ENCODE data around the gene CCNL1.
"Not testable (repeated sequence)": the region's sequence is repeated elsewhere in the genome, so short reads cannot be mapped to it uniquely, and the experiment has no call there.

CCNL1 gene

GRCh38 chr3:157107644-157108133, 52.3 kb downstream of the CCNL1 start:
- H3K27ac ChIP-seq (ENCODE audit: low read depth, low read length) = no peak overlapping the region

GRCh38 chr3:157107037-157107436, 52.9 kb downstream of the CCNL1 start:
- Histone ChIP-seq H3K4me1 (ENCODE audit: control insufficient read depth in 1 of 2, insufficient read depth in 2 of 2, low read length in 2 of 2) (peaks cover 6 to 15% of the 10 kb centered on the region in 2 donors), H3K27ac (ENCODE audit: low read depth, low read length) (no peak overlapping the region), H3K9ac (ENCODE audit: low read depth in 1 of 2, low read length in 2 of 2) (no peak overlapping the region)

More at GRCh38 chr3:157107644-157108133, 52.3 kb downstream of the CCNL1 start:
- Histone ChIP-seq H3K4me3 (ENCODE audit: low read depth in 1 of 2, low read length in 2 of 2) (no peak overlapping the region), H3K36me3 (ENCODE audit: control insufficient read depth in 1 of 2, insufficient read depth in 2 of 2, low read length in 2 of 2) (no peaks in the 10 kb centered on the region), H3K9ac (ENCODE audit: low read depth in 1 of 2, low read length in 2 of 2) (no peak overlapping the region), H3K9me3 (ENCODE audit: control insufficient read depth in 1 of 2, low read length in 2 of 2) (no peaks in the 10 kb centered on the region), H3K27me3 (ENCODE audit: control insufficient read depth in 1 of 2, insufficient read depth in 2 of 2, low read length in 2 of 2) (no peaks in the 10 kb centered on the region), H3K4me1 (ENCODE audit: control insufficient read depth in 1 of 2, insufficient read depth in 2 of 2, low read length in 2 of 2) (peaks cover 6 to 15% of the 10 kb centered on the region in 2 donors)

GRCh38 chr3:157104928-157105652, 54.9 kb downstream of the CCNL1 start:
- Histone ChIP-seq H3K9me3 (ENCODE audit: control insufficient read depth in 1 of 2, low read length in 2 of 2) (no peaks in the 10 kb centered on the region), H3K36me3 (ENCODE audit: control insufficient read depth in 1 of 2, insufficient read depth in 2 of 2, low read length in 2 of 2) (no peaks in the 10 kb centered on the region), H3K4me3 (ENCODE audit: low read depth in 1 of 2, low read length in 2 of 2) (no peak overlapping the region), H3K27me3 (ENCODE audit: control insufficient read depth in 1 of 2, insufficient read depth in 2 of 2, low read length in 2 of 2) (no peaks in the 10 kb centered on the region), H3K9ac (ENCODE audit: low read depth in 1 of 2, low read length in 2 of 2) (no peak overlapping the region), H3K4me1 (ENCODE audit: control insufficient read depth in 1 of 2, insufficient read depth in 2 of 2, low read length in 2 of 2) (peaks cover 6 to 15% of the 10 kb centered on the region in 2 donors), H3K27ac (ENCODE audit: low read depth, low read length) (no peak overlapping the region)

More at GRCh38 chr3:157107037-157107436, 52.9 kb downstream of the CCNL1 start:
- Histone ChIP-seq H3K27me3 (ENCODE audit: control insufficient read depth in 1 of 2, insufficient read depth in 2 of 2, low read length in 2 of 2) (no peaks in the 10 kb centered on the region), H3K9me3 (ENCODE audit: control insufficient read depth in 1 of 2, low read length in 2 of 2) (no peaks in the 10 kb centered on the region), H3K4me3 (ENCODE audit: low read depth in 1 of 2, low read length in 2 of 2) (no peak overlapping the region), H3K36me3 (ENCODE audit: control insufficient read depth in 1 of 2, insufficient read depth in 2 of 2, low read length in 2 of 2) (no peaks in the 10 kb centered on the region)

GRCh38 chr3:157104521-157104920, 55.4 kb downstream of the CCNL1 start:
- no peak overlapping the region for H3K9ac ChIP-seq (ENCODE audit: low read depth in 1 of 2, low read length in 2 of 2)
- no peak overlapping the region for H3K4me3 ChIP-seq (ENCODE audit: low read depth in 1 of 2, low read length in 2 of 2)
- no peaks in the 10 kb centered on the region for H3K9me3 ChIP-seq (ENCODE audit: control insufficient read depth in 1 of 2, low read length in 2 of 2)
- H3K27ac ChIP-seq (ENCODE audit: low read depth, low read length) = no peak overlapping the region
- no peaks in the 10 kb centered on the region for H3K36me3 ChIP-seq (ENCODE audit: control insufficient read depth in 1 of 2, insufficient read depth in 2 of 2, low read length in 2 of 2)
- no peaks in the 10 kb centered on the region for H3K27me3 ChIP-seq (ENCODE audit: control insufficient read depth in 1 of 2, insufficient read depth in 2 of 2, low read length in 2 of 2)
- H3K4me1 ChIP-seq (ENCODE audit: control insufficient read depth in 1 of 2, insufficient read depth in 2 of 2, low read length in 2 of 2) = peaks cover 6 to 15% of the 10 kb centered on the region in 2 donors

- Histone ChIP-seq H3K27me3 (ENCODE audit: control insufficient read depth in 1 of 2, insufficient read depth in 2 of 2, low read length in 2 of 2) (no peaks in the 10 kb centered on the region), H3K27ac (ENCODE audit: low read depth, low read length) (no peak overlapping the region), H3K4me3 (ENCODE audit: low read depth in 1 of 2, low read length in 2 of 2) (no peak overlapping the region), H3K9ac (ENCODE audit: low read depth in 1 of 2, low read length in 2 of 2) (no peak overlapping the region), H3K36me3 (ENCODE audit: control insufficient read depth in 1 of 2, insufficient read depth in 2 of 2, low read length in 2 of 2) (no peaks in the 10 kb centered on the region), H3K4me1 (ENCODE audit: control insufficient read depth in 1 of 2, insufficient read depth in 2 of 2, low read length in 2 of 2) (peaks cover 6 to 15% of the 10 kb centered on the region in 2 donors), H3K9me3 (ENCODE audit: control insufficient read depth in 1 of 2, low read length in 2 of 2) (no peaks in the 10 kb centered on the region)
Measured at GRCh38 chr3:157103860-157104259, 56.1 kb downstream of the CCNL1 start.

GRCh38 chr3:157103280-157103679, 56.7 kb downstream of the CCNL1 start:
- no peaks in the 10 kb centered on the region for H3K27me3 ChIP-seq (ENCODE audit: control insufficient read depth in 1 of 2, insufficient read depth in 2 of 2, low read length in 2 of 2)
- H3K4me1 ChIP-seq (ENCODE audit: control insufficient read depth in 1 of 2, insufficient read depth in 2 of 2, low read length in 2 of 2) = peaks cover 6 to 15% of the 10 kb centered on the region in 2 donors
- H3K36me3 ChIP-seq (ENCODE audit: control insufficient read depth in 1 of 2, insufficient read depth in 2 of 2, low read length in 2 of 2) = no peaks in the 10 kb centered on the region
- H3K4me3 ChIP-seq (ENCODE audit: low read depth in 1 of 2, low read length in 2 of 2) = no peak overlapping the region
- no peak overlapping the region for H3K27ac ChIP-seq (ENCODE audit: low read depth, low read length)
- H3K9me3 ChIP-seq (ENCODE audit: control insufficient read depth in 1 of 2, low read length in 2 of 2) = no peaks in the 10 kb centered on the region
- H3K9ac ChIP-seq (ENCODE audit: low read depth in 1 of 2, low read length in 2 of 2) = no peak overlapping the region

GRCh38 chr3:157102595-157102994, 57.4 kb downstream of the CCNL1 start:
- not testable (repeated sequence) for H3K27me3 ChIP-seq (ENCODE audit: control insufficient read depth in 1 of 2, insufficient read depth in 2 of 2, low read length in 2 of 2); H3K9me3 ChIP-seq (ENCODE audit: control insufficient read depth in 1 of 2, low read length in 2 of 2); H3K27ac ChIP-seq (ENCODE audit: low read depth, low read length); H3K4me3 ChIP-seq (ENCODE audit: low read depth in 1 of 2, low read length in 2 of 2); H3K36me3 ChIP-seq (ENCODE audit: control insufficient read depth in 1 of 2, insufficient read depth in 2 of 2, low read length in 2 of 2); H3K9ac ChIP-seq (ENCODE audit: low read depth in 1 of 2, low read length in 2 of 2)
- peaks cover 6 to 15% of the 10 kb centered on the region in 2 donors for H3K4me1 ChIP-seq (ENCODE audit: control insufficient read depth in 1 of 2, insufficient read depth in 2 of 2, low read length in 2 of 2)

- no peaks in the 10 kb centered on the region for H3K27me3 ChIP-seq (ENCODE audit: control insufficient read depth in 1 of 2, insufficient read depth in 2 of 2, low read length in 2 of 2)
- no peaks in the 10 kb centered on the region for H3K36me3 ChIP-seq (ENCODE audit: control insufficient read depth in 1 of 2, insufficient read depth in 2 of 2, low read length in 2 of 2)
- peaks cover 6 to 15% of the 10 kb centered on the region in 2 donors for H3K4me1 ChIP-seq (ENCODE audit: control insufficient read depth in 1 of 2, insufficient read depth in 2 of 2, low read length in 2 of 2)
- H3K27ac ChIP-seq (ENCODE audit: low read depth, low read length) = no peak overlapping the region
- H3K9me3 ChIP-seq (ENCODE audit: control insufficient read depth in 1 of 2, low read length in 2 of 2) = no peaks in the 10 kb centered on the region
- H3K4me3 ChIP-seq (ENCODE audit: low read depth in 1 of 2, low read length in 2 of 2) = no peak overlapping the region
- H3K9ac ChIP-seq (ENCODE audit: low read depth in 1 of 2, low read length in 2 of 2) = no peak overlapping the region
Measured at GRCh38 chr3:157102098-157102497, 57.8 kb downstream of the CCNL1 start.

- no peaks in the 10 kb centered on the region for H3K9me3 ChIP-seq (ENCODE audit: control insufficient read depth in 1 of 2, low read length in 2 of 2)
- no peak overlapping the region for H3K9ac ChIP-seq (ENCODE audit: low read depth in 1 of 2, low read length in 2 of 2)
- H3K36me3 ChIP-seq (ENCODE audit: control insufficient read depth in 1 of 2, insufficient read depth in 2 of 2, low read length in 2 of 2) = no peaks in the 10 kb centered on the region
- H3K4me1 ChIP-seq (ENCODE audit: control insufficient read depth in 1 of 2, insufficient read depth in 2 of 2, low read length in 2 of 2) = peaks cover 6 to 15% of the 10 kb centered on the region in 2 donors
- no peak overlapping the region for H3K27ac ChIP-seq (ENCODE audit: low read depth, low read length)
- H3K27me3 ChIP-seq (ENCODE audit: control insufficient read depth in 1 of 2, insufficient read depth in 2 of 2, low read length in 2 of 2) = no peaks in the 10 kb centered on the region
- no peak overlapping the region for H3K4me3 ChIP-seq (ENCODE audit: low read depth in 1 of 2, low read length in 2 of 2)
Measured at GRCh38 chr3:157101486-157101885, 58.5 kb downstream of the CCNL1 start.

GRCh38 chr3:157100608-157101396, 59.1 kb downstream of the CCNL1 start:
- Histone ChIP-seq H3K27me3 (ENCODE audit: control insufficient read depth in 1 of 2, insufficient read depth in 2 of 2, low read length in 2 of 2) (no peaks in the 10 kb centered on the region), H3K9me3 (ENCODE audit: control insufficient read depth in 1 of 2, low read length in 2 of 2) (no peaks in the 10 kb centered on the region), H3K4me1 (ENCODE audit: control insufficient read depth in 1 of 2, insufficient read depth in 2 of 2, low read length in 2 of 2) (peaks cover 6 to 15% of the 10 kb centered on the region in 2 donors), H3K4me3 (ENCODE audit: low read depth in 1 of 2, low read length in 2 of 2) (no peak overlapping the region), H3K36me3 (ENCODE audit: control insufficient read depth in 1 of 2, insufficient read depth in 2 of 2, low read length in 2 of 2) (no peaks in the 10 kb centered on the region), H3K9ac (ENCODE audit: low read depth in 1 of 2, low read length in 2 of 2) (no peak overlapping the region), H3K27ac (ENCODE audit: low read depth, low read length) (no peak overlapping the region)

Measured in duodenal mucosa (tissue), 2 donors.